Measurements from ENCODE around the gene ZNF785.
"Not testable (repeated sequence)": the region's sequence is repeated elsewhere in the genome, so short reads cannot be mapped to it uniquely, and the experiment has no call there.

ZNF785 gene

GRCh38 chr16:30585400-30586191 is at the start of gene ZNF785:
Gene ZNF785, minus strand, starts transcription at chr16:30585697. Its CDS starts 86 bp downstream, at chr16:30585611.
- DNase-seq: peak; percentile 94

DNA sequence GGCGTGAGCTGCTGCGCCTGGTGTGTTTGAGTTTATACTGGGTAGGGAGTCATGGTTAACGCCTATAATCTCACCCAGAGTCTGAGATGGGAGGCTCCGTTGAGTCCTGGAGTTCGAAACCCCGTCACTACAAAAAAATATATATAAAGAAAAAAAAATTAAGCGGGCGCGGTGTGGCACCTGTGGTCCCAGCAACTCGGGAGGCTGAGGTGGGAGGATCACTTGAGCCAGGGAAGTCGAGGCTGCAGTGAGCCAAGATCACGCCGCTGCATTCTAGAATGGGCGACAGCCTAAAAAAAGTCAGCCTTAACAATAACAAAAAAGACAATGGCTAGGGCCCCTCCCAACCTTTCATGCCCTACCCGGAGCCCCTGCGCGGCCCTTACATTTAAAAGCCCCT is 48.0 kb upstream of the ZNF785 start:
- DNase-seq: no peak

GRCh38 chr16:30632454-30632853 is 47.0 kb upstream of the ZNF785 start:
- not testable (repeated sequence) for DNase-seq

- DNase-seq: peak; percentile 73
Measured at GRCh38 chr16:30628628-30629540, 43.4 kb upstream of the ZNF785 start.

GRCh38 chr16:30626236-30626635 is 40.7 kb upstream of the ZNF785 start:
- no peak for DNase-seq

- no peak for DNase-seq
Measured at GRCh38 chr16:30623536-30624283, 38.2 kb upstream of the ZNF785 start.

DNA sequence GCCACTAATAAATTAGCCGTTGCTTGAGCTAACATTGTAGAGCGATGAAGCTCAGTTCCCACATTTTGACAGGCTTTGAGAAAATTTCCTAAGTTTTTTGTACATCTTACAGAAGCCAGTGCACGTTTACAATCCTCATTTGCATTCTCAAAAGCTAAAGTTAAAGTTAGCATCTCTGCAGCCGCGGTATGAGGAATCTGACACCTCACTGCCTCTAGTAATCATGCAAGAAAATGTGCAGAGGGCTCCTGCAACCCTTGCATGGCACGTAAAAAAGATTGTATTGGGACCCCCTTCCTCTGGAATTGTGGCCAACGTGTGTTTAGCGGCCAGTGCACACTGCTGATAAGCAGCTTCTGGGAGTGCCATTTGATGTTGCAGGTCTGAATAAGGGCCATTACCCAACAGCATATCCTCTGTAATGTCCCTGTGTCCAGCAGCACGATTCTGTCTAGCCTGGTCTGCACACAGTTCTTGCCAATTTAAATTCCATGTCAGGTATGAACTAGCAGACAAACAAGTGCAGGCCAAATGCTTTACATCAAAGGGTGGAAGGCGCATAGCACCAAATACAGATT is 37.0 kb upstream of the ZNF785 start:
- DNase-seq: no peak

- DNase-seq: peak; percentile 80
Measured at GRCh38 chr16:30621765-30622164, 36.3 kb upstream of the ZNF785 start.

DNA sequence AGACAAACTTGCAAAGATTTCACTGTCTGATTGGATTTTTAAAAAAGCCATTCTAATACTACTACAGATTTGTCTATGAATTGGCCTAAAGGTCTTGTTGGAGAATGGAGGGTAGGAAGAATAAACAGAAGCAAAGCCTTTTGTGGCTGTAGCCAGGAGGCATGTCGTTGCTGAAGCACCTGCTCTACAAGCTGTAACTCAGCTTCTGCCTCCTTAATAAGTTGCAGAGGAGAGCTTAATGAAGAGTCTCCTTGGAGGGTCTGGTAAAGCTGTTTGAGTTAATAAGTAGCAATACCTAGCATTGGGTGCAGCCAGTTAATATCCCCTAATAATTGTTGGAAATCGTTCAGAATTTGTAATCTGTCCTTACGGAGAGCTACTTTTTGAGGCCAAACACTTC is 34.7 kb upstream of the ZNF785 start:
- no peak for DNase-seq

DNA sequence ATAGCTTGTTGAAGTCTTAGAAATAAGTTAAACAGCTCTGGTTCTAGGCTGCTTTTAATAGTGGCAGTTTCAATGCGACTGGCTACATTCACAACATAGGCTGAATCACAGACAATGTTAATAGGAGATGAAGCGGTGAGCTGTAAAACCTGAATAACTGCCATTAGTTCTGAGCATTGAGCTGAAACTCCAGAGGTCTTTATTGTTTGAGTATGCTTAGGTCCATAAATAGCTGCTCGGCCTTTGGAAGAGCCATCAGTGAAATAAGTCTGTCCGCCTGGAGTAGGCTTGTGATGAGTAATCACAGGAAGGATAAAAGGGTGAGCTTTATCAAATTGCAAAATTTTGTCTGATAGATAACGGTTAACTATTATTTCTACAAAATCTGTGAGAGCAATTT is 34.1 kb upstream of the ZNF785 start:
- no peak for DNase-seq

GRCh38 chr16:30619202-30619601 is 33.7 kb upstream of the ZNF785 start:
- no peak for DNase-seq

- DNase-seq: peak; percentile 15
Measured at GRCh38 chr16:30615358-30616091, 30.0 kb upstream of the ZNF785 start.

DNA sequence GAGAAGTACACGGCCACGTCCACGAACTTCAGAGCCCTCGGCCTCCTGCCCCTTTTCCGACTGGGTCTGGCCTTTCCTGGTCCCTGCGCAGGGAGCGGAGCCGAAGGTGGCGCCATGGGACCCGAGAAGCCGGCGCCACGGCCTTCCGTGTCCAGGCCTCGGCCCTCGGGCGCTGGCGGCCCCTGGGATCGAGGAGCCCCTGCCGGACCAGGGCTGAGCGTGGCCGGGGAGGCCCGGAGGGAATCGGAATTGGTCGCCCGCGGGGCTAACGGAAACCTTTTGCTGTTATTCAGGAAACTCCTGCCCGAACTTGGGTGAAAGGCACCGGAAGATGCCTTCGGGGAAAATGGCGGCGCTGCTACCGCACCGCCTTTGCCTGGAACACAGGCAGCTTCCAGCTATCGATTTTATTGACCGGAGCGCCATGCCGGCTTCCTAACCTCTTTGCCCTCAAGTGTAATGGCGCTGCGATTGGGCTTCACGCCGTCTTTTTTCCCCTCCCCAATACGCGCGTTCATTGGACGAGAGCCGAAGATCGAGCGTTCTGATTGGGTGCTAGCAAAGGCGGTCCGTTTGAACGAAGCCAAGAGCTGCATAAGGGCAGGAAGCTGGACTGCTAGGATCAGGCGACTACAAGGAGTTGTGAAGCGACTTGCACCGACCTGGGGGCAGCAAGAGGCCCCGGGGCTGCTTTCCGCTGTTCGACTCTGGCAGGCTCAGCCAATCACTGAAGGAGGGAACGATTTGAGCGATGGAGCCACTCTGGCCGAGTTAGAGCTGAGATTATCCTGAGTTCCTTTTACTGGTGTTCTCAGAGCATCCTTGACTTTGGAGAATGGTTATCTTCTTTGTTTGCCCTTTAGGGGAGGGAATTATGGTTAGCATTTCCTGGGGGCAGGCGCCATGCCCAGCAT is 24.7 kb upstream of the ZNF785 start, which contains the start of gene ZNF689:
Gene ZNF689, minus strand, starts transcription at position 464 of the 914 bp plus-strand sequence. Its CDS starts 348 bp downstream, at position 116.
- peak; percentile 93 for DNase-seq

DNA sequence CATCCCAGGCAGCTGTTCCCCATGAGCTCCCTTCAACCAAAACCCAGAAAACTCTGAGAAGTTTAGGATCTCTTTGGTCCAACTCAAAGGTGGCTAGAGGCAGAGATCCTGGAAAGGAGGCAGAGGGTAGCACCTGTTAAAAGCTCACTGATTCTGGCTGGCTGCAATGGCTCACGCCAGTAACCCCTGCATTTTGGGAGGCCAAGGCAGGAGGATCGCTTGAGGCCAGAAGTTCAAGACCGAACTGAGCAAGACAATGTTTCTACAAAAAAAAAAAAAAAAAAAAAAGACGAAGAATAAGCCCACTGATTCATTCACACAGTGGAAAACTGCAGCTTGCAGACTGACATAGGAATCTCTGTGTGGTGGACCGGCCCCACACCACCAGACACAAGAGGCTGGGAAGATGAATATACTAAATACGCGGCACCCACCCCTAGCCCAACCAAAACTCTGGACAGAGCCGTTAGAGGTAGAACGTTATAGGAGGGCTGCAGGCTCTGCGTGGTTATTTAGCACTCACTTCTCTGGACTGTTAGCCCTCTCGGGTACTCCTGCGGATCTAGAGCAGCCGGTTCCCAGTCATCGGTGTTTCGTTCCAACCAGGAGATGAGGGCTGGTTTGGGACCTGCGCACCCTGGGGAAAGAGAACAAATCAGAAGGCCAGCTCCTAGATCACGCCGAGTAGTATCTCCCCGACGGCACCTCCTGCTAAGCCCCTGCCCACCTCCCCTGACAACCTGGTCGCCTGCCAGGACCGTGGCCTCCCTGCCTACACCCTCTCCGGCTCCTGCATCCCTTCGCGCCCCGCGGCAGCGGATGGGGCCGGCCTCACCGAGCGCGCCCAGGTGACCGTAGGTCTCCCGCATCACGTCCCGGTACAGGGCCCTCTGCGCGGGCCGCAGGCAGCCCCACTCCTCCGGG is 23.8 kb upstream of the ZNF785 start:
- DNase-seq: peak; percentile 9

- DNase-seq: no peak
Measured at GRCh38 chr16:30606004-30606403, 20.5 kb upstream of the ZNF785 start.

DNA sequence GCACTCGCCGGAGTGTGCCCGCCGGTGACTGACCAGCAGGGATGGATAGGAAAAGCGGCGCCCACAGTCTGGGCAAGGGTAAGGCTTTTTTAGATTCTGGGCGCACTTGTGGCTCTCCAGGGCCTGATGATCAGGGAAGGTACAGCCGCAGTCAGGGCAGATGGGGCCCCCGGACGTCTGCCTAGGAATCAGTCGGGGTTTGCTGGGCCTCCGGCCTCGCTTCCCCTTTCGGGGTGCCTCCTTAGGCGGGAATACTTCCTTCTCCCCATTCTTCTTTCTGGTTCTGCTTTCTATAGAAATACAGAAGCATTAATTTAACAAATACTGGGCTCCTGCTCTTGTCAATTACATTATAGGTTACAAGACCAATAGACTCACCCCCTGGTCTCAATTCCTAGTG is 19.7 kb upstream of the ZNF785 start:
- no peak for DNase-seq

- no peak for DNase-seq
Measured at GRCh38 chr16:30604316-30604947, 18.9 kb upstream of the ZNF785 start.

DNA sequence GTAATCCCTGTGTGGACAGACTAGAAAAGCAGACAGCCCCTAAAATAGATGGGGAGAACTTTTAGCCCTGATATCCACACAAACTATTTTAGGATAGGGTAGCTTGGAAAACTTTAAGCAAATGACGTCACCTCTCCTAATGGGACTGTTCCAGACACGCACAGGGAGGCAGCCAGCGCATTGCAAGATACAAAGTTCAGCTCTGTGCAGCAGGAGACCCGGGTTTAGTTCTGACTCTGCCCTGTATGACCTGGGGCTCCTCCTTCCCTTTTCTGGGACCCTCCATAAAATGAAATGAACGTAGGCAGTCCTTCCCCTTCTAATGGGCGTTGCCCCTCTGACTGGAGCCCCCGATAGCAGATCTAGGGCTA is 18.4 kb upstream of the ZNF785 start:
- DNase-seq: no peak

DNA sequence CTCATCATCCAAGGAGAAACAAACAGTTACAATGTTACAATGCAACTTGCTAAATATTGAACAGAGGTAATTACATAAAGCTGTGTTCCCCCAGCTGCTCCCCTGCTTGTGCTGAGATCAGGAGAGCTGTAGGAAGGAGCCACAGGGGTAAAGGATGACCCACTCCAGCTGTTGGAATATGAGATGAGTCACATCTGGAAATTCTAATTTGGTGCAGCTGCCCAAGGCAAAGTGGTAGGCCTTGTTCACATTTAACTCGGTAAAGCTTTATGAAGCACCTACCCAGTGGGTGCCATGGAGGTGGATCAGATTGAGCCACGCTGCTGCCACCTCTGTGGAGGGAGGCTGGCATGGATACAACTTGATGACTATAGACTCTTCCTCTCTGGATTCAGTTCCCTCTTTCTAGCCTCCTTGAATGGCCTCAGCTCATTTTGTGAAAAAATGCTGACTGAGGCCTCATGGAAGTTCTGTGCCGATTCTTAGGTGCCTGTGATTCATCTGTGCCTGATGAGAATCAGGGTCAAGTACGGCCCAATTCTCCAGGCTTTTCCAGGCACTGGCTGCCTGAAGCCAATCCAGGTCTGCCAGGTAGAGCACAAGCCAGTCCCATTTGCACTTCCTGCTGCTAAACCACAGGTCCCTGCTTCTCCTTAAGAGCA is 17.2 kb upstream of the ZNF785 start:
- peak; percentile 70 for DNase-seq
